DOHH2 (cell line): ENCODE data around the gene SLC36A2.

Experiments used
- H3F3A ChIP-seq: fragments of 200-600 bp; sonication (generic), shearing (Covaris generic); 2 replicates; pipeline ENCODE4 v1.6.0; 2016; ENCODE audit warnings: antibody characterized with exemption, mild to moderate bottlenecking; ENCODE audit not compliant: control insufficient read depth, insufficient read depth
- H3K27ac ChIP-seq: fragments of 200-600 bp; sonication (generic); 2 replicates; pipeline ENCODE4 v1.5.1; 2014; ENCODE audit warnings: low read depth, mild to moderate bottlenecking, low read length, moderate library complexity
- H3K27me3 ChIP-seq: fragments of 200-600 bp; sonication (generic); 2 replicates; pipeline ENCODE4 v1.6.1; 2014; ENCODE audit warnings: mild to moderate bottlenecking, low read length, mixed read lengths; ENCODE audit not compliant: control insufficient read depth
- H3K36me3 ChIP-seq: fragments of 200-600 bp; sonication (generic); 2 replicates; pipeline ENCODE4 v1.6.1; 2014; ENCODE audit warnings: mild to moderate bottlenecking, low read length, moderate library complexity, mixed read lengths; ENCODE audit not compliant: control insufficient read depth
- H3K4me1 ChIP-seq: fragments of 200-600 bp; sonication (generic); 2 replicates; pipeline ENCODE4 v1.6.1; 2014; ENCODE audit warnings: mild to moderate bottlenecking, low read length, mixed read lengths; ENCODE audit not compliant: control insufficient read depth
- H3K4me2 ChIP-seq: fragments of 200-600 bp; sonication (generic); 2 replicates; pipeline ENCODE4 v1.6.0; 2014; ENCODE audit warnings: mild to moderate bottlenecking, low read length, moderate library complexity
- H3K4me3 ChIP-seq: fragments of 200-600 bp; sonication (generic); 2 replicates; pipeline ENCODE4 v1.5.1; 2014; ENCODE audit warnings: mild to moderate bottlenecking, low read length, mixed read lengths
- H3K79me2 ChIP-seq: fragments of 200-600 bp; sonication (generic); 2 replicates; pipeline ENCODE4 v1.6.1; 2014; ENCODE audit warnings: mild to moderate bottlenecking, low read length, mixed read lengths; ENCODE audit not compliant: control insufficient read depth
- H3K9me2 ChIP-seq: fragments of 200-600 bp; sonication (generic); replicated peaks from 2 replicates; pipeline ENCODE4 v1.6.1; 2014; ENCODE audit warnings: mild to moderate bottlenecking, low read length, mixed read lengths; ENCODE audit not compliant: control insufficient read depth
- H3K9me3 ChIP-seq: fragments of 200-600 bp; sonication (generic); 2 replicates; pipeline ENCODE4 v1.6.1; 2014; ENCODE audit warnings: antibody characterized with exemption, low read length, mixed read lengths; ENCODE audit not compliant: control insufficient read depth, insufficient read depth
- H4K20me1 ChIP-seq: fragments of 200-600 bp; sonication (generic); 2 replicates; pipeline ENCODE4 v1.6.0; 2014; ENCODE audit warnings: low read depth, mild to moderate bottlenecking, antibody characterized with exemption, low read length, moderate library complexity; ENCODE audit not compliant: control insufficient read depth, insufficient read depth
- CTCF ChIP-seq: fragments of 200-600 bp; sonication (generic); IDR thresholded peaks from one replicate; pipeline ENCODE4 v1.5.1; 2014; ENCODE audit warnings: antibody characterized with exemption, mild to moderate bottlenecking, low read depth, low read length; ENCODE audit not compliant: poor library complexity, severe bottlenecking
- EZH2phosphoT487 ChIP-seq: fragments of 200-600 bp; sonication (generic); IDR thresholded peaks from 2 replicates; pipeline ENCODE4 v1.6.1; 2017; ENCODE audit warnings: borderline replicate concordance, mild to moderate bottlenecking, antibody characterized with exemption, low read length, moderate library complexity, mixed read lengths

SLC36A2 gene

GRCh38 chr5:151347369-151347768 lies at the start of gene SLC36A2:
TSS of gene SLC36A2 (minus strand) at chr5:151347559. CDS start at chr5:151347460, 99 bp downstream.
- Histone ChIP-seq H3K27ac (no peak within 1 kb of the TSS), H3F3A (no peaks in the 10 kb centered on the region), H3K9me2 (no peaks in the 10 kb centered on the region), H3K4me1 (no peaks in the 10 kb centered on the region), H3K4me2 (no peak within 1 kb of the TSS), H3K9me3 (no peaks in the 10 kb centered on the region), H3K79me2 (no peaks in the 10 kb centered on the region), H4K20me1 (no peaks in the 10 kb centered on the region), H3K27me3 (peaks cover 25% of the 10 kb centered on the region), H3K36me3 (no peaks in the 10 kb centered on the region), H3K4me3 (no peak within 1 kb of the TSS)
- no peak for TF ChIP-seq CTCF
- no peak for TF ChIP-seq EZH2phosphoT487

- Histone ChIP-seq H3K4me1 (no peaks in the 10 kb centered on the region), H3K79me2 (no peaks in the 10 kb centered on the region), H3F3A (no peaks in the 10 kb centered on the region), H3K27ac (no peak overlapping the region), H3K36me3 (no peaks in the 10 kb centered on the region), H3K27me3 (peaks cover 6% of the 10 kb centered on the region; the same call in 1 of the 2 replicates), H3K9me2 (no peaks in the 10 kb centered on the region), H3K9me3 (no peaks in the 10 kb centered on the region), H3K4me3 (no peak overlapping the region), H4K20me1 (no peaks in the 10 kb centered on the region), H3K4me2 (no peak overlapping the region)
- TF ChIP-seq CTCF (no peak), EZH2phosphoT487 (no peak)
These were observed 41.6 kb upstream of the SLC36A2 start for GRCh38 chr5:151388960-151389359.

GRCh38 chr5:151384106-151384505 lies 36.7 kb upstream of the SLC36A2 start:
- Histone ChIP-seq H3K27me3 (peaks cover 6% of the 10 kb centered on the region; the same call in 1 of the 2 replicates), H4K20me1 (no peaks in the 10 kb centered on the region), H3K27ac (no peak overlapping the region), H3K36me3 (no peaks in the 10 kb centered on the region), H3F3A (no peaks in the 10 kb centered on the region), H3K79me2 (no peaks in the 10 kb centered on the region), H3K9me2 (no peaks in the 10 kb centered on the region), H3K4me3 (no peak overlapping the region), H3K4me2 (no peak overlapping the region), H3K9me3 (no peaks in the 10 kb centered on the region), H3K4me1 (no peaks in the 10 kb centered on the region)
- no peak for TF ChIP-seq CTCF
- no peak for TF ChIP-seq EZH2phosphoT487
